Left lobe of liver (tissue), 2 donors: Measurements from ENCODE around the gene TBC1D1. TPM values are rescaled to one million over a fixed set of nuclear protein-coding genes. Genes with fewer than 3 reads are reported as not detected.
A peak's percentile ranks its signal among the peaks of the same experiment; 100 is the strongest.

Experiments used
- ATAC-seq: fragments of 200-7000 bp; cut with Tn5 transposase; one replicate; pipeline ENCODE4 v1.9.1; 2020; ENCODE audit warnings: mild to moderate bottlenecking, moderate library complexity
- DNase-seq: peaks from one replicate; pipeline ENCODE4 v3.0.0-alpha.2; 2020; ENCODE audit warnings: low spot score
- total RNA-seq: library from RNA; stranded (reverse); gene quantifications from one replicate; pipeline ENCODE4 v1.2.1, GENCODE V29; 2021
- donor health status: DM: no; HTN: no; CAD: no; lungs with moderate emphysema.
- donor health status: DM: no; HTN: yes; CAD: no.

TBC1D1 gene
- total RNA-seq, 1 donor from 2014 or later: 28.0 TPM

GRCh38 chr4:37988670-37989069 lies 97.8 kb downstream of the TBC1D1 start:
- ATAC-seq: no peak
- DNase-seq: no peak

DNA sequence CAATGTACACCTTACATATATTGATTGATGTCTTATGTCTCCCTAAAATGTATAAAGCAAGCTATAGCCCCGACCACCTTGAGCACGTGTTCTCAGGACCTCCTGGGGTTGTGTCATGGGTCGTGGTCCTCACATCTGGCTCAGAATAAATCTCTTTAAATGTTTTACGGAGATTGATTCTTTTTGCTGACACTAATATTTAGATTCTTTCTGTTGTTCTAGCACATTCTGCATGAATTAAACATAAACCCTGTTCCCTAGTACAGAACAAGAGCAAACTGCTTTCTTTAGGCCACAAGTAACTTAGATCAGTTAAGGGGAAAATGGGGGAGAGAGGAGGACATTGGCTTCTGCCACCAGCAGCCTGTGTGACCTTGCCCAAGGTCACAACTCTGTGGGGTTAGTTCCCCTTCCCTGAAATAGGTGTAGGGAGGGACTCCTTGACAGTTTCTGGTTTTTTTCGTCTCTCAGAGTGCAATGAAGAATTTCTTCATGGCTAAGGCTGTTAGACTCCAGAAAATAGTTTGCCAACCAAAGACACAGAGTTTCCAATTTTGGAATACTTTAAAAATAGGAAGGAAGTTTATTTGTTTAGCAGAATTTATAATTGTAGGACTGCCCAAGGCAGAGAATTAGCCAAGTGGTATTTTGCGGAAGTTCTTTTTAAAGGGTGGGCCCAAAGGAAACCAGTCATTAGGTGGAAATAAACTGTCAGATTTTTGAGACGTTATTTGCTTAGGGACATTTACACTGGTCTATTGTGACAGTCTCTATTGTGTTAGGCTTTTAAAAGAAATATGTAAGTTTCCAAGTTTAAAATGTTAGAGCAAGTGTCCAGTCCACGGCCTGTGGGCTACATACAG lies 98.7 kb downstream of the TBC1D1 start:
- ATAC-seq (peak; percentile 39), DNase-seq (no peak)

GRCh38 chr4:37990731-37991245 lies 99.9 kb downstream of the TBC1D1 start:
- ATAC-seq: no peak
- no peak for DNase-seq

GRCh38 chr4:37991623-37992410 lies 100.9 kb downstream of the TBC1D1 start:
- no peak for DNase-seq
- ATAC-seq: no peak

- no peak for DNase-seq
- no peak for ATAC-seq
Observed at GRCh38 chr4:37993806-37994205, 102.9 kb downstream of the TBC1D1 start.

DNA sequence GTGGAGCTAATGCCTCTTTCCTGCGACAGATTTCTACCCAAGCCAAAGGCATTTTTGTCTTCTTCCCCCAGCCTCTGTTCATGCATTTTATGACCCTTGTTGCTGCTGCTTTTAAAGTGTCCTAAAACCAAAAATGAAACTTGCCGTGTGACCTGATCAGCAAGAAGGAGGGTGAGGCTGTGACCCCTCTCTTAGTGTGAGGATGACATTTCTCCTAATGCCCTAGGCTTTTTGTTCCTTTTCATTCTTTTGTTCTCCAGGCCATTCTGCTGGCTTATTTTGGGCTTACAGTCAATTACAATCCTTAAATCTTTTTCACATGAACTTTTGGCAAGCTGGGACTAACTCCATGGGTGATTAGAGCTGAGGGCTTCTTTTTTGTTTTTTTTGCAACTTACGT lies 103.7 kb downstream of the TBC1D1 start:
- DNase-seq: no peak
- no peak for ATAC-seq

DNA sequence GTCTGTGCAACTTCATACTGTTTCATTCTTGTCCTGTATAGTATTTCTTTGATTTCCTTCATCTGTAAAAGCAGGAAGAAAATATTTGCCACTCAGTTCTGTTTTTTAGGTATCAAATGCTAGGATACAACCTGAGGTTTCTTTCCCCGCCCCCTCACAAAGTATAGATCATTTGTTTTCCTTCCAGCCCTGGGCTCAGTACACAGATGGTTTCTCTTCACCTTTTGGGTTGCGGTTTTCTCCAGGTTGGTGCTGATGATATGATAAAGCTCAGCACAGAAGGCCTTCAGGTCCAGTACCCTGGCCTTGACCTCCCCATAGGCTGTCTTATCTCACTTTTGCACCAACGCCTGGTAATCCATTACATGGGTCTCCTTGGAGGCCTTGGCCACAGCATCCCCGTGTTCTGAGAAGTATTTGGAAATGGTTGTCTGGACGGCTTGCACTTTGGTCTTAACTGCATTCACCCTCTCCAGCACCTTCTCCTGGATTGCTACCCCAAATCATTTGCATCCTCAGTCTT lies 104.5 kb downstream of the TBC1D1 start:
- ATAC-seq: no peak
- no peak for DNase-seq

DNA sequence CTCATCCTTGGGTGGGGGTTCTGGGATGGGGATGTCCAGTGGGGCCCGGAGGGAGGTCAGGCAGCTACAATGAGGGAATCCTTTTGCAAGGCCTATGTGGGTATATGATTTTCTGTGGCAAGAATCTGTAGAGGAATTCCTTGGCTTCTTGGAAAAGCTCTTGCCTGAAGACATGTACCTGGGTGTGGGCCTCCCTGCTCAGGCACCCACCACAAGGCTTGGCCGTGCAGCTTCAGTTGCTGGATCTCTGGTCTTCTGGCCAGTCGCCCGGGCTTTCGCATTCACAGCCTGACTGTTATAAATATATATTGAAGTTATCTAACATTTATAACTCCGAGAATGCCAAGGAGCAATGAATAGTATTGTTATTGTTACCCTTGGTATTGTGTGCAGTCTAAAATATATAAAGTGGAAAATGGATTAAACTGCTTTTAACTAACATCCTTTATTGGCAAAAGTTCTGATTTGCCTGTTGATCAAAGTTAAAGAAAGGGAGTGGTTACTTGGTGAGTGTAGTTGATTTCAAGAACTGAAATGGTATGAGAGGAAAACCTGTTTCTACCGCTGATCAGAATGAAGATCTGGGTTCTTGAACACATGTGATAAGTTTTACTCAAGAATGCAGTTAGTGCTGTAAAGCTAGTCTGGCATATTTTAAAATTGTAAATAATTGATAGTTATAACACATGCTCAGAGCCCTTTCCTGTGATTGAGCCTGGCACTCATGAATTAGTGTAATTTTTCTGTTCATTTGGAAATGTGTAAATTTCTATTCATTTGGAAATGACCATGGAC lies 105.3 kb downstream of the TBC1D1 start:
- DNase-seq (no peak), ATAC-seq (no peak)

- ATAC-seq (no peak), DNase-seq (no peak)
Observed at GRCh38 chr4:37998226-37998625, 107.3 kb downstream of the TBC1D1 start.

DNA sequence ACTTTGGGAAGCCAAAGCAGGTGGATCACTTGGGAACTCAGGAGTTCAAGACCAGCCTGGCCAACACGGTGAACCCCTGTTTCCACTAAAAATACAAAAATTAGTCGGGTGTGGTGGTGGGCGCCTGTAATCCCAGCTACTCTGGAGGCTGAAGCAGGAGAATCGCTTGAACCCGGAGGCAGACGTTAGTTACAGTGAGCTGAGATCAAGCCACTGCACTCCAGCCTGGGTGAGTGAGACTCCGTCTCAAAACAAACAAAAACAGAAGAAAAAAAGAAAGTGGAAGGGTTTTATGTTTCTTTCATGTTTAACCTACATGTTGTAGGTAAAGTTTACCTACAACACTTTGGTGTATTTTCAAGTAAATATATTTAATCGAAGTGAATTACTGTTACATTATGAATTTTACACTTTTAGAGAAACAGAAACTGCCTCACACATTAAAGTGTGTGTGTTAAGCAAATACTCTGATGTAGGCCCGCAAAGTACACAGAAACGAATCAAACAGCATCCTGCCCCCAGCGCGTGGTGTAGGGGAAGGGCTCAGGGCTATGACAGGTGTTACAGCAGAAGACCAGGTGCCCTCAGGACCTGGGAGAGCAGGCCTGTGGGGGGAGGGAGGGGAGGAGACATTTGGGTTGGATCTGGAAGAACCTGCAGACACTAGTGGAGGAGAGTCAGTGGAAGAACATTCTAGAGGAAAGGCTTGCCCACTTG lies 108.3 kb downstream of the TBC1D1 start:
- peak; percentile 84 for ATAC-seq

DNA sequence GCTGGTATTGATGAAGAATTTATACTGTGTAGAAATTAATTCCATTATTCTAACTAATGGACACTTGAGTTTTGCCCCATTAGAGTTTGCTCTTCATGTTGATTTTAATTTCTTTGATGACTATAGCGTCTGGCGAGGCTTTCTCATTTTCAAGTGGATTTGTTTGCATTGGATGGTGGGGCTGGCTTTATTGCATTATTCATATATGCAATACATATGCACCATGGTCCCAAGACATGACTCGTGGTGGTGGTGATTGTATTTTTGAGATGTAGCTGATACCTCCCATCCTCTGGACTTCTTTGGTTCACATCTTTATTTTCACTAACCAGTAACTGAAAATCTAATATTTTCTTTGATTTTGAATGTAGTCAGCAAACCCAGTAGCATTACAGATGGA lies 109.1 kb downstream of the TBC1D1 start:
- DNase-seq: no peak
- ATAC-seq: no peak

More for the DNA sequence above, 108.3 kb downstream of the TBC1D1 start:
- no peak for DNase-seq

DNA sequence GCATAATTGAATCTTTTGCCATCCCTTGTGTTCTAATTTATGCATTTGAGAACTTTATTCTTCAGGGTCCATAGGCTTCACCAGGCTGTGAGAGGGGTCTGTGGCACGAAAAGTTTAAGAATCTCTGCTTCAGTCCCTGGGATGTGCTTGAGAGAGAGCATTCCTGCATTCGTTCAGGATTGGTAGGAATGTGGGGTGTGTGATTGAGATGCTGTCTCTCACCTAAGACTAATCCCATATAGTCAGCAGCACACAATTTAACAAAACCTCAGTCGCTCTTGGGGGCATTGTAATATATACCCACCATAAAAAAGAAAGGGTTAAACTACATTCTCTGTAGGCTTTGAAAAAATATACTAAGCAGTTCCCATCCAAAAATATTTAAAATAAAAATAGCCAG lies 111.0 kb downstream of the TBC1D1 start:
- no peak for DNase-seq
- no peak for ATAC-seq

GRCh38 chr4:38002451-38003071 lies 111.7 kb downstream of the TBC1D1 start:
- DNase-seq: no peak
- no peak for ATAC-seq

GRCh38 chr4:38003102-38003501 lies 112.2 kb downstream of the TBC1D1 start:
- no peak for ATAC-seq
- DNase-seq: no peak

DNA sequence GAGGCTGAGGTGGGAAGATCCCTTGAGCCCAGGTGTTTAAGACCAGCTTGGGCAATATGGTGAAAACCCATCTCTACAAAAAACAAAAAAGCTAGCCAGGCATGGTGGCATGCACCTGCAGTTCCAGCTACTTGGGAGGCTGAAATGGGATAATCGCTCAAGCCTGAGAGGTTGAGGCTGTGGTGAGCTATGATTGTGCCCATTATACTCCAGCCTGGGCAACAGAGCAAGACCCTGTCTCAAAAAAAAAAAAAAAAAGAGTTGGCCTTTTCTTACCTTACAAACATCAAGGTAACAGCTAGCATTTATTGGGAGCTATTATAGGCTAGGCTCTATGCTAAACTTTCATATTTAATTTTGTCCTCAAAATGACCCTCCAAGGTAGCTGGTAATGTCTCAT lies 112.7 kb downstream of the TBC1D1 start:
- DNase-seq (no peak), ATAC-seq (no peak)

DNA sequence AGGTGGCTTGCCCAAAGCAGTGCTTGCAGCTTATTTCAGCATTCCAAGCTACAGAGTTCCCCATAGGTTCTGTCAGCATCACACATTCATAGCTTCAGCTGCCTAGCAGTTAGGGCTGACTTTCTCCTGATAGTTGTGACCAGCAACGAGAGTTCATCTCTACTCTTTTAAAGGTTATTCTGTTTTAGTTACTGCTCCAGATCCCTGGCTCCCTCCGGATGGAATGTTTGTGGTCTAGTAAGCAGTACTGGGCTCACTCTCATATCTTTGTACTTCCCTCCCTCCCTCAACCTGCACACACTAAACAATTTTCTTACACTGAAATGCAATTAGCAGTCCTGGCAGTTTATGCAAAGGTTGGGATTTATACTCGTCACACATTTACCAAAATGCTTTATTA lies 113.2 kb downstream of the TBC1D1 start:
- ATAC-seq: no peak
- no peak for DNase-seq

DNA sequence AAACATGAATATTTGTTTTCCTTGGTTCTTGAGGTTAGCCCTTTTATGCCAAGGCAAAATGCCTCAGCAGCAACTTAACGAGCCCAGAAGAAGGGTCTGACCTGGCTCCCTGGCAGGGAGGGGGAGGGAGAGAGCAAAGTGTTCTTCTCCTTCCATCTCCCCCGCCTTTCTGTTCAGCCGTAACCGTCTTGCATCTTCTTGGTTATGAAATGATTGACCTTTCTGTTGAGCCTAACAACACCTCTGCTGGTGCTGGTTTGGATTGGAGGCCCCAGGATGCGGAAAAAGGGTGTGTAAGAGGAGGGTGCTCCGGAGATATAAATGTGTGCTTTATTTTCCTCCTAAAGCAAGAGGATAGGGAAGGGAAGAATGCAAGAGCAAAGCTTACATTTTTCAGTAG lies 114.0 kb downstream of the TBC1D1 start:
- DNase-seq (no peak), ATAC-seq (no peak)

DNA sequence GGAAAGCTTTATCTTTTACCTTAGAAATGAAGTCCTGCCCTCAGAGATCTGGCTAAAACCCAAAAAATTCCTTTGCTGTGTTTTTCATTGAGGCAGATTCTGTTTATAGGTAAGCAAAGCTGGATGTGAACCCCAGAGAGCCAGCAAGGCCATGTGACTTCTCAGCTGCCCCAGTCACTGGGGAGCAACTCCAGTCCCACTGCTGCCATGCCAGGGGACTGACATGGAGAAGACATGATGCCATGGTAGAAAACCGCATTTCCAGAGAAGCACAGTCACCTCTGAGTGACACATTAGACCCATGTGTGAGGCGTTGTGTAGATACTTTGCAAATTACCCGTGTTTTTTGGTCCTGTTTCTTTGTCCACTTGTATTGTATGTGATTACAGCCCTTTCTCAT lies 114.8 kb downstream of the TBC1D1 start:
- ATAC-seq (no peak), DNase-seq (no peak)

GRCh38 chr4:38007645-38008044 lies 116.8 kb downstream of the TBC1D1 start:
- DNase-seq (no peak), ATAC-seq (no peak)

DNA sequence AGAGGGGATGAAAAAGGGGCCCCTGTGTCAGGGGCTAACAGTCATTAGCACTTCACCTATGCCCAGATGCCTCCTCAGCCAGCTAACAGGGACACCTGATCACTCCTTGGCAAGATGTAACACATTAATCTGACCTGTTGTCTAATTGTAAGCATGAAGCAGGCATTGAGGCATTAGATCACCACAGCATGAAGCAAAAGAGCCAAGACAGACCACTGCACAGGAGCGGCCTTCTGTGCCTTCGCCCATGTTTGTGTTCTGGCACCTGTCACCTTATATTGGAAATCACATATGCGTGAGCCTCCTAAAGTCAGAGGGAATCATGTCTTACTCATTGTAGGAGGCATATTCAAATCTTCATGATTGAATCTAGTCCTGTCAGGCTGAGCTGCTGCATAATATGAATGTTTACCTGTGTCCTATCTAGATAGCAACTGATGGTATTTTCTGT lies 117.7 kb downstream of the TBC1D1 start:
- DNase-seq (no peak), ATAC-seq (no peak)
